Natural killer cell treated with Interleukin-12 subunit alpha and Interleukin-12 subunit beta and Interleukin-15 and Interleukin-18, amount 100 ng/mL, for 72 hours (primary cell): ENCODE data around the gene OR6A2. TPM values are rescaled to one million over a fixed set of nuclear protein-coding genes. Genes with fewer than 3 reads are reported as not detected.

Experiments
- ATAC-seq, 2 donors: fragments of 150-1000 bp; cut with Tn5 transposase in 1 of 2; sonication (Bioruptor Pico), chemical (Tn5 transposase) in 1 of 2; 2 replicates each; pipeline ENCODE4 v1.10.0; 2021
- DNase-seq: peaks from one replicate; pipeline ENCODE4 v3.0.0; 2022; ENCODE audit warnings: low spot score
- H3K27ac Mint-ChIP-seq, 2 donors: 1 replicate in 1 of 2; 2 replicates in 1 of 2; pipeline ENCODE4 v1.8.0; 2022; ENCODE audit warnings: mixed read lengths in 2 of 2, mild to moderate bottlenecking in 1 of 2, moderate library complexity in 1 of 2
- H3K27me3 Mint-ChIP-seq, 2 donors: 1 replicate in 1 of 2; 2 replicates in 1 of 2; pipeline ENCODE4 v1.8.0; 2022; ENCODE audit warnings: mixed read lengths in 2 of 2
- H3K36me3 Mint-ChIP-seq: one replicate; pipeline ENCODE4 v1.8.0; 2022; ENCODE audit warnings: mixed read lengths
- H3K4me1 Mint-ChIP-seq, 2 donors: 1 replicate in 1 of 2; 2 replicates in 1 of 2; pipeline ENCODE4 v1.8.0; 2022; ENCODE audit warnings: low read depth in 2 of 2, mixed read lengths in 2 of 2, mild to moderate bottlenecking in 1 of 2
- H3K4me3 Mint-ChIP-seq: one replicate; pipeline ENCODE4 v1.8.0; 2022; ENCODE audit warnings: mixed read lengths
- H3K9me3 Mint-ChIP-seq: 2 replicates; pipeline ENCODE4 v1.8.0; 2022; ENCODE audit warnings: mixed read lengths
- total RNA-seq, 2 donors: library from RNA; stranded (reverse); gene quantifications; one replicate each; pipeline ENCODE4 v1.2.3, GENCODE V29; 2022

OR6A2 gene
- total RNA-seq, 2 donors from 2014 or later = 0.20 TPM; not detected in 1

GRCh38 chr11:6745465-6746015 lies 53.9 kb downstream of the OR6A2 start:
- Mint-ChIP-seq H3K4me3 (no peak overlapping the region), H3K27ac (no peak overlapping the region), H3K27me3 (no peaks in the 10 kb centered on the region), H3K4me1 (peaks cover 31 to 35% of the 10 kb centered on the region in 2 donors), H3K9me3 (no peaks in the 10 kb centered on the region), H3K36me3 (peaks cover 20% of the 10 kb centered on the region)
- ATAC-seq (peak; percentile 78 to 80), DNase-seq (no peak)

GRCh38 chr11:6745018-6745417 lies 54.5 kb downstream of the OR6A2 start:
- Mint-ChIP-seq H3K27ac (no peak overlapping the region), H3K27me3 (no peaks in the 10 kb centered on the region), H3K4me3 (no peak overlapping the region), H3K36me3 (peaks cover 20% of the 10 kb centered on the region), H3K9me3 (no peaks in the 10 kb centered on the region), H3K4me1 (peaks cover 31 to 35% of the 10 kb centered on the region in 2 donors)
- ATAC-seq (no peak), DNase-seq (no peak)

GRCh38 chr11:6742260-6742659 lies 57.2 kb downstream of the OR6A2 start:
- Mint-ChIP-seq H3K27me3 (no peaks in the 10 kb centered on the region), H3K4me1 (peaks cover 50 to 57% of the 10 kb centered on the region in 2 donors), H3K27ac (no peak overlapping the region), H3K4me3 (no peak overlapping the region), H3K36me3 (peaks cover 25% of the 10 kb centered on the region), H3K9me3 (no peaks in the 10 kb centered on the region)
- ATAC-seq (no peak), DNase-seq (no peak)

Other genes starting within 250 kb of the OR6A2 start
- 10 to 100 TPM; 33.8 to 42.0 TPM for gene RRP8, start 196.1 kb downstream of the OR6A2 start, total RNA-seq
- gene ILK, start 195.9 kb downstream of the OR6A2 start, total RNA-seq = 100 to 1,000 TPM in 1 of 2 donors, 10 to 100 TPM in 1; 91.8 to 142 TPM
- 100 to 1,000 TPM; 118 to 152 TPM for gene TAF10, start 187.5 kb downstream of the OR6A2 start, total RNA-seq
- 10 to 100 TPM; 48.6 to 92.4 TPM for gene TPP1, start 180.3 kb downstream of the OR6A2 start, total RNA-seq
- gene DCHS1, start 143.9 kb downstream of the OR6A2 start, total RNA-seq = 1 to 10 TPM in 1 of 2 donors, under 1 TPM in 1; 0.73 to 1.6 TPM
- 10 to 100 TPM; 69.1 to 70.1 TPM for gene MRPL17, start 116.3 kb downstream of the OR6A2 start, total RNA-seq
- gene OR2AG2, start 27.7 kb downstream of the OR6A2 start, total RNA-seq = under 1 TPM in 1 of 2 donors, not detected in 1; 0.20 TPM
- not detected for gene OR2AG1, start 16.7 kb downstream of the OR6A2 start, total RNA-seq
- not detected for gene OR10A5, start 46.0 kb upstream of the OR6A2 start, total RNA-seq
- not detected for gene OR10A2, start 63.4 kb upstream of the OR6A2 start, total RNA-seq
- not detected for gene OR10A4, start 76.9 kb upstream of the OR6A2 start, total RNA-seq
- gene OR2D2, start 92.8 kb upstream of the OR6A2 start, total RNA-seq = not detected
- not detected for gene OR2D3, start 121.3 kb upstream of the OR6A2 start, total RNA-seq
- 1 to 10 TPM in 1 of 2 donors, under 1 TPM in 1; 0.24 to 1.5 TPM for gene ZNF215, start 126.7 kb upstream of the OR6A2 start, total RNA-seq
- gene ZNF214, start 220.7 kb upstream of the OR6A2 start, total RNA-seq = not detected
- not detected for gene NLRP14, start 220.8 kb upstream of the OR6A2 start, total RNA-seq